ENCODE results near the gene GP1BB.

- TF ChIP-seq, protein P1, sequence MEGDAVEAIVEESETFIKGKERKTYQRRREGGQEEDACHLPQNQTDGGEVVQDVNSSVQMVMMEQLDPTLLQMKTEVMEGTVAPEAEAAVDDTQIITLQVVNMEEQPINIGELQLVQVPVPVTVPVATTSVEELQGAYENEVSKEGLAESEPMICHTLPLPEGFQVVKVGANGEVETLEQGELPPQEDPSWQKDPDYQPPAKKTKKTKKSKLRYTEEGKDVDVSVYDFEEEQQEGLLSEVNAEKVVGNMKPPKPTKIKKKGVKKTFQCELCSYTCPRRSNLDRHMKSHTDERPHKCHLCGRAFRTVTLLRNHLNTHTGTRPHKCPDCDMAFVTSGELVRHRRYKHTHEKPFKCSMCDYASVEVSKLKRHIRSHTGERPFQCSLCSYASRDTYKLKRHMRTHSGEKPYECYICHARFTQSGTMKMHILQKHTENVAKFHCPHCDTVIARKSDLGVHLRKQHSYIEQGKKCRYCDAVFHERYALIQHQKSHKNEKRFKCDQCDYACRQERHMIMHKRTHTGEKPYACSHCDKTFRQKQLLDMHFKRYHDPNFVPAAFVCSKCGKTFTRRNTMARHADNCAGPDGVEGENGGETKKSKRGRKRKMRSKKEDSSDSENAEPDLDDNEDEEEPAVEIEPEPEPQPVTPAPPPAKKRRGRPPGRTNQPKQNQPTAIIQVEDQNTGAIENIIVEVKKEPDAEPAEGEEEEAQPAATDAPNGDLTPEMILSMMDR (IDR thresholded peaks at IDR 0.05; ENCODE audit: insufficient read depth, low read depth, low read length) = no peak
- no peak for TF ChIP-seq EZH2 (IDR thresholded peaks at IDR 0.05; ENCODE audit: insufficient read depth, low read length)
These were observed 1.8 kb upstream of the GP1BB start for GRCh38 chr22:19721330-19722177.

Data from astrocyte (in vitro differentiated cells and primary cell).